ENCODE measurements around the gene CNTN1. TPM values are rescaled to one million over a fixed set of nuclear protein-coding genes. Genes with fewer than 3 reads are reported as not detected.

CNTN1 gene
- total RNA-seq, 1 experiment from 2014 or later: 6.5 TPM

- no CpG with 5 or more reads among the region's 1 CpG for WGBS (ENCODE audit: extremely low coverage, insufficient read length, low lambda C conversion rate)
- TF ChIP-seq, protein P1, sequence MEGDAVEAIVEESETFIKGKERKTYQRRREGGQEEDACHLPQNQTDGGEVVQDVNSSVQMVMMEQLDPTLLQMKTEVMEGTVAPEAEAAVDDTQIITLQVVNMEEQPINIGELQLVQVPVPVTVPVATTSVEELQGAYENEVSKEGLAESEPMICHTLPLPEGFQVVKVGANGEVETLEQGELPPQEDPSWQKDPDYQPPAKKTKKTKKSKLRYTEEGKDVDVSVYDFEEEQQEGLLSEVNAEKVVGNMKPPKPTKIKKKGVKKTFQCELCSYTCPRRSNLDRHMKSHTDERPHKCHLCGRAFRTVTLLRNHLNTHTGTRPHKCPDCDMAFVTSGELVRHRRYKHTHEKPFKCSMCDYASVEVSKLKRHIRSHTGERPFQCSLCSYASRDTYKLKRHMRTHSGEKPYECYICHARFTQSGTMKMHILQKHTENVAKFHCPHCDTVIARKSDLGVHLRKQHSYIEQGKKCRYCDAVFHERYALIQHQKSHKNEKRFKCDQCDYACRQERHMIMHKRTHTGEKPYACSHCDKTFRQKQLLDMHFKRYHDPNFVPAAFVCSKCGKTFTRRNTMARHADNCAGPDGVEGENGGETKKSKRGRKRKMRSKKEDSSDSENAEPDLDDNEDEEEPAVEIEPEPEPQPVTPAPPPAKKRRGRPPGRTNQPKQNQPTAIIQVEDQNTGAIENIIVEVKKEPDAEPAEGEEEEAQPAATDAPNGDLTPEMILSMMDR (conservative IDR thresholded peaks at IDR 0.05): no peak
- no peaks in the 10 kb centered on the region for H3K9me3 ChIP-seq (ENCODE audit: control insufficient read depth, low read depth, low read length)
- H3K56ac ChIP-seq (ENCODE audit: insufficient read length, low read depth, low read length): no peak overlapping the region
- H2BK5ac ChIP-seq (ENCODE audit: insufficient read length, low read length): no peak overlapping the region
- H3K23ac ChIP-seq (ENCODE audit: insufficient read length, low read depth, low read length): no peak overlapping the region
- peaks cover 10 to 12% of the 10 kb centered on the region in 2 experiments for H3K9me3 Mint-ChIP-seq
- no peak overlapping the region for H3K27ac ChIP-seq (ENCODE audit: insufficient read length, low read depth, low read length)
- no peak overlapping the region for H2AK5ac ChIP-seq (ENCODE audit: insufficient read length, low read length)
- H3K27me3 ChIP-seq (ENCODE audit: insufficient read depth, low read length): no peaks in the 10 kb centered on the region
- H3K14ac ChIP-seq (ENCODE audit: insufficient read depth, low read length): no peak overlapping the region
- no peak overlapping the region for H3T11ph ChIP-seq (ENCODE audit: low read length)
- H2BK15ac ChIP-seq (ENCODE audit: low read depth, low read length): no peak overlapping the region
- peaks cover 4 to 7% (median 5%) of the 10 kb centered on the region in 3 experiments for H3K36me3 Mint-ChIP-seq (ENCODE audit: insufficient read depth in 1 of 3, low read depth in 3 of 3)
- no peaks in the 10 kb centered on the region for H3K4me1 ChIP-seq (ENCODE audit: insufficient read depth, low read length)
- H2BK12ac ChIP-seq (ENCODE audit: insufficient read length, low read depth, low read length): no peak overlapping the region
- no peak overlapping the region for H3K9ac ChIP-seq (ENCODE audit: extremely low read depth, insufficient read length, low read length)
- no peak overlapping the region for H3K18ac ChIP-seq (ENCODE audit: insufficient read length, low read depth, low read length)
- H3K4ac ChIP-seq (ENCODE audit: low read depth, low read length): no peak overlapping the region
- no peak overlapping the region for H2BK120ac ChIP-seq (ENCODE audit: low read depth, low read length, poor library complexity, severe bottlenecking)
- no peaks in the 10 kb centered on the region for H3K27me3 Mint-ChIP-seq (ENCODE audit: low read depth)
- H3K27ac Mint-ChIP-seq: no peak overlapping the region
- H4K8ac ChIP-seq (replicated peaks; ENCODE audit: insufficient read length, low read depth, low read length): no peak overlapping the region
- H4K5ac ChIP-seq (ENCODE audit: insufficient read length, low read depth, low read length): no peak overlapping the region
- no peak for DNase-seq
- H2AFZ ChIP-seq (ENCODE audit: low read length): no peak overlapping the region
- no peaks in the 10 kb centered on the region for H3K23me2 ChIP-seq (ENCODE audit: insufficient read length, low read depth, low read length, poor library complexity, severe bottlenecking)
- H3K4me3 Mint-ChIP-seq: no peak overlapping the region
- H3K79me1 ChIP-seq (ENCODE audit: insufficient read depth, low read depth, low read length, poor library complexity, severe bottlenecking): no peaks in the 10 kb centered on the region
- no peak overlapping the region for H2BK20ac ChIP-seq (ENCODE audit: low read depth, low read length, poor library complexity, severe bottlenecking)
- H3K4me2 ChIP-seq (ENCODE audit: insufficient read depth, insufficient read length, low read length): no peak overlapping the region
- no peaks in the 10 kb centered on the region for H4K20me1 ChIP-seq (ENCODE audit: control insufficient read depth, insufficient read depth, insufficient read length)
- H3K79me2 ChIP-seq (ENCODE audit: insufficient read depth, low read length): no peaks in the 10 kb centered on the region
- H4K91ac ChIP-seq (ENCODE audit: insufficient read length, low read depth, low read length): no peak overlapping the region
- no peaks in the 10 kb centered on the region for H3K4me1 Mint-ChIP-seq
Measured at GRCh38 chr12:41092115-41092514, 399.9 kb downstream of the CNTN1 start.

Measured in H9 (cell line).